ENCODE data around the gene ZNF813. TPM values are rescaled to one million over a fixed set of nuclear protein-coding genes. Genes with fewer than 3 reads are reported as not detected.
"Not testable (repeated sequence)": the region's sequence is repeated elsewhere in the genome, so short reads cannot be mapped to it uniquely, and the experiment has no call there.

The ZNF813 gene
- total and polyA plus RNA-seq, 9 of the 15 experiments (the other 6 are each of a cell fraction or from before 2014, with no cell fraction given), result 1.3 to 8.0 (median 5.3) TPM

- Histone ChIP-seq H3K9me3 (replicated peaks; ENCODE audit: control insufficient read depth, insufficient read depth, low read depth, low read length) (peaks cover 4% of the 10 kb centered on the region), H3K4me3 (no peak overlapping the region), H3K79me2 (ENCODE audit: control insufficient read depth, insufficient read depth, low read length) (peaks cover 9% of the 10 kb centered on the region), H3K27me3 (ENCODE audit: control insufficient read depth in 2 of 2, insufficient read depth in 2 of 2, low read length in 2 of 2) (no peaks in the 10 kb centered on the region), H3K4me1 (replicated peaks in 1 of 2; ENCODE audit: control insufficient read depth in 2 of 2, insufficient read depth in 2 of 2, low read length in 2 of 2) (peaks cover 2 to 3% of the 10 kb centered on the region in 2 experiments; a peak in 3 of 5 replicates), H3K27ac (ENCODE audit: extremely low read depth, low read depth, low read length) (no peak overlapping the region), H4K20me1 (replicated peaks; ENCODE audit: control insufficient read depth, insufficient read depth, low read length) (no peaks in the 10 kb centered on the region), H3K4me2 (ENCODE audit: insufficient read depth, low read length) (no peak overlapping the region), H3K9ac (ENCODE audit: insufficient read depth in 1 of 2, low read depth in 2 of 2, low read length in 2 of 2) (no peak overlapping the region), H3K36me3 (ENCODE audit: control insufficient read depth, insufficient read depth, low read length) (peaks cover 12% of the 10 kb centered on the region; the same call in 2 of the 3 replicates), H3K9me1 (ENCODE audit: control insufficient read depth, insufficient read depth, low read length) (no peaks in the 10 kb centered on the region), H2AFZ (ENCODE audit: low read depth, low read length) (no peak overlapping the region)
- ChIA-PET POLR2A (no interaction called here), CTCF (ENCODE audit: low intra/inter-chr PET ratio) (no interaction called here)
- in situ Hi-C loops (cut with MboI) (no loop called here), intact Hi-C loops (cut with micrococcal nuclease) (no loop called here)
- BruUV-seq (replicated peaks), result no TSS peak
- no peak for ATAC-seq
- 85% methylated on average over 7 of the region's 7 CpGs for WGBS (ENCODE audit: insufficient coverage, low coverage, missing lambda C conversion rate)
- FAIRE-seq, result no peak
- TF ChIP-seq ZNF41 (CRISPR knock-in tag; conservative IDR thresholded peaks at IDR 0.05), result no peak
- no peak for TF ChIP-seq DDX20 (tag; IDR thresholded peaks at IDR 0.05; ENCODE audit: low read depth)
- TF ChIP-seq EGR1 (conservative IDR thresholded peaks at IDR 0.05), result no peak
- no peak for TF ChIP-seq BMI1 (IDR thresholded peaks at IDR 0.05; ENCODE audit: low read length)
- TF ChIP-seq OTX1 (CRISPR knock-in tag; IDR thresholded peaks at IDR 0.05), result no peak
- TF ChIP-seq NFYB (IDR thresholded peaks at IDR 0.05; ENCODE audit: extremely low read depth, insufficient read length), result no peak
- no peak for DNase-seq (ENCODE audit: extremely low read depth in 1 of 4, low spot score in 3 of 4)
Measured at GRCh38 chr19:53471916-53472315, 4.4 kb downstream of the ZNF813 start.

GRCh38 chr19:53474832-53475231, 7.3 kb downstream of the ZNF813 start:
- H3K4me1 ChIP-seq (replicated peaks in 1 of 2; ENCODE audit: control insufficient read depth in 2 of 2, insufficient read depth in 2 of 2, low read length in 2 of 2); H3K9me1 ChIP-seq (ENCODE audit: control insufficient read depth, insufficient read depth, low read length); H3K79me2 ChIP-seq (ENCODE audit: control insufficient read depth, insufficient read depth, low read length); H3K27me3 ChIP-seq (ENCODE audit: control insufficient read depth in 2 of 2, insufficient read depth in 2 of 2, low read length in 2 of 2); FAIRE-seq; H3K4me3 ChIP-seq; H4K20me1 ChIP-seq (replicated peaks; ENCODE audit: control insufficient read depth, insufficient read depth, low read length); H3K9ac ChIP-seq (ENCODE audit: insufficient read depth in 1 of 2, low read depth in 2 of 2, low read length in 2 of 2); DNase-seq (ENCODE audit: extremely low read depth in 1 of 4, low spot score in 3 of 4); intact Hi-C loops (cut with micrococcal nuclease); H2AFZ ChIP-seq (ENCODE audit: low read depth, low read length); H3K27ac ChIP-seq (ENCODE audit: extremely low read depth, low read depth, low read length); H3K9me3 ChIP-seq (replicated peaks; ENCODE audit: control insufficient read depth, insufficient read depth, low read depth, low read length); POLR2A ChIA-PET; BruUV-seq (replicated peaks); CTCF ChIA-PET (ENCODE audit: low intra/inter-chr PET ratio); H3K4me2 ChIP-seq (ENCODE audit: insufficient read depth, low read length); ATAC-seq: not testable (repeated sequence)
- 100% methylated on average over 1 of the region's 1 CpG for WGBS (ENCODE audit: insufficient coverage, low coverage, missing lambda C conversion rate)
- H3K36me3 ChIP-seq (ENCODE audit: control insufficient read depth, insufficient read depth, low read length), result peaks cover 26% of the 10 kb centered on the region; the same call in 2 of the 3 replicates
- in situ Hi-C loops (cut with MboI), result loop anchor here (5.0 kb wide), 1 partner anchor 38 kb away; no protein-coding TSS in a partner anchor

- BruUV-seq (replicated peaks); CTCF ChIA-PET (ENCODE audit: low intra/inter-chr PET ratio); FAIRE-seq; H3K9me3 ChIP-seq (replicated peaks; ENCODE audit: control insufficient read depth, insufficient read depth, low read depth, low read length); H3K27me3 ChIP-seq (ENCODE audit: control insufficient read depth in 2 of 2, insufficient read depth in 2 of 2, low read length in 2 of 2); H2AFZ ChIP-seq (ENCODE audit: low read depth, low read length); H4K20me1 ChIP-seq (replicated peaks; ENCODE audit: control insufficient read depth, insufficient read depth, low read length); H3K79me2 ChIP-seq (ENCODE audit: control insufficient read depth, insufficient read depth, low read length); intact Hi-C loops (cut with micrococcal nuclease); DNase-seq (ENCODE audit: extremely low read depth in 1 of 4, low spot score in 3 of 4); ATAC-seq; H3K4me2 ChIP-seq (ENCODE audit: insufficient read depth, low read length); H3K9me1 ChIP-seq (ENCODE audit: control insufficient read depth, insufficient read depth, low read length); H3K4me1 ChIP-seq (replicated peaks in 1 of 2; ENCODE audit: control insufficient read depth in 2 of 2, insufficient read depth in 2 of 2, low read length in 2 of 2); POLR2A ChIA-PET; H3K9ac ChIP-seq (ENCODE audit: insufficient read depth in 1 of 2, low read depth in 2 of 2, low read length in 2 of 2); H3K27ac ChIP-seq (ENCODE audit: extremely low read depth, low read depth, low read length); H3K4me3 ChIP-seq: not testable (repeated sequence)
- peaks cover 28% of the 10 kb centered on the region; the same call in 2 of the 3 replicates for H3K36me3 ChIP-seq (ENCODE audit: control insufficient read depth, insufficient read depth, low read length)
- in situ Hi-C loops (cut with MboI), result loop anchor here (5.0 kb wide), 1 partner anchor 38 kb away; no protein-coding TSS in a partner anchor
- 79% methylated on average over 6 of the region's 6 CpGs for WGBS (ENCODE audit: insufficient coverage, low coverage, missing lambda C conversion rate)
Measured at GRCh38 chr19:53475470-53475869, 7.9 kb downstream of the ZNF813 start.

Data from K562 (cell line).